GM23338 (cell line): ENCODE data around the gene RNF114. TPM values are rescaled to one million over a fixed set of nuclear protein-coding genes. Genes with fewer than 3 reads are reported as not detected.
A peak's percentile ranks its signal among the peaks of the same experiment; 100 is the strongest.

Experiments used
- ATAC-seq: fragments of 200-7000 bp; cut with Tn5 transposase; 3 replicates; pipeline ENCODE4 v1.9.1; 2020
- DNase-seq: peaks from one replicate; pipeline ENCODE4 v3.0.0-alpha.2; 2015; ENCODE audit warnings: low spot score
- H2AFZ ChIP-seq: fragments of 200-600 bp; sonication (generic); 2 replicates; pipeline ENCODE4 v1.8.0; 2016; ENCODE audit warnings: antibody characterized with exemption, mild to moderate bottlenecking, moderate library complexity
- H3F3A ChIP-seq: fragments of 200-600 bp; sonication (generic); replicated peaks from 2 replicates; pipeline ENCODE4 v1.8.0; 2017; ENCODE audit warnings: antibody characterized with exemption, mixed run types, low read depth
- H3K27ac ChIP-seq: fragments of 200-600 bp; sonication (generic); 2 replicates; pipeline ENCODE4 v1.6.1; 2016; ENCODE audit warnings: low read depth
- H3K27me3 ChIP-seq: fragments of 200-600 bp; sonication (generic); 2 replicates; pipeline ENCODE4 v1.8.0; 2016; ENCODE audit warnings: mild to moderate bottlenecking, mixed run types, moderate library complexity; ENCODE audit not compliant: insufficient read depth
- H3K36me3 ChIP-seq: fragments of 200-600 bp; sonication (generic); 2 replicates; pipeline ENCODE4 v1.8.0; 2016; ENCODE audit warnings: mild to moderate bottlenecking; ENCODE audit not compliant: insufficient read depth
- H3K4me1 ChIP-seq: fragments of 200-600 bp; sonication (generic); 2 replicates; pipeline ENCODE4 v1.8.0; 2016; ENCODE audit warnings: mild to moderate bottlenecking, moderate library complexity; ENCODE audit not compliant: insufficient read depth
- H3K4me2 ChIP-seq: fragments of 200-600 bp; sonication (generic); 2 replicates; pipeline ENCODE4 v1.7.1; 2017; ENCODE audit warnings: mixed run types
- H3K4me3 ChIP-seq: fragments of 200-600 bp; sonication (generic); 2 replicates; pipeline ENCODE4 v1.6.1; 2016; ENCODE audit warnings: mixed run types
- H3K79me2 ChIP-seq: fragments of 200-600 bp; sonication (generic); replicated peaks from 2 replicates; pipeline ENCODE4 v1.8.0; 2017; ENCODE audit warnings: mild to moderate bottlenecking; ENCODE audit not compliant: insufficient read depth
- H3K9me2 ChIP-seq: fragments of 200-600 bp; sonication (generic); 2 replicates; pipeline ENCODE4 v1.8.0; 2017; ENCODE audit not compliant: insufficient read depth
- H4K20me1 ChIP-seq: fragments of 200-600 bp; sonication (generic); replicated peaks from 2 replicates; pipeline ENCODE4 v1.8.0; 2017; ENCODE audit warnings: mild to moderate bottlenecking; ENCODE audit not compliant: insufficient read depth
- H3K27ac Mint-ChIP-seq: 2 replicates; pipeline ENCODE4 v1.8.0; 2020; ENCODE audit warnings: inconsistent platforms, mild to moderate bottlenecking, moderate library complexity, mixed read lengths
- H3K27me3 Mint-ChIP-seq: 3 replicates; pipeline ENCODE4 v1.8.0; 2022; ENCODE audit warnings: low read depth, mild to moderate bottlenecking, moderate library complexity, mixed read lengths, inconsistent platforms; ENCODE audit not compliant: insufficient read depth, poor library complexity
- H3K36me3 Mint-ChIP-seq: 3 replicates; pipeline ENCODE4 v1.8.0; 2021; ENCODE audit warnings: low read depth, mild to moderate bottlenecking, inconsistent platforms, moderate library complexity, mixed read lengths
- H3K4me1 Mint-ChIP-seq: 3 replicates; pipeline ENCODE4 v1.8.0; 2020; ENCODE audit warnings: mild to moderate bottlenecking, inconsistent platforms, mixed read lengths
- H3K4me3 Mint-ChIP-seq: 3 replicates; pipeline ENCODE4 v1.8.0; 2021; ENCODE audit warnings: moderate library complexity, mild to moderate bottlenecking, inconsistent platforms, mixed read lengths
- H3K9me3 Mint-ChIP-seq: 3 replicates; pipeline ENCODE4 v1.8.0; 2020; ENCODE audit warnings: moderate library complexity, mild to moderate bottlenecking, inconsistent platforms, mixed read lengths
- CREB1 ChIP-seq: fragments of 250-450 bp; sonication (Bioruptor Pico); IDR thresholded peaks from 2 replicates; pipeline ENCODE4 v1.5.0; 2020; ENCODE audit warnings: low read depth, mild to moderate bottlenecking, moderate library complexity
- CTCF ChIP-seq, 2 experiments: fragments of 200-600 bp in 1 of 2; sonication (generic) in 1 of 2; conservative IDR thresholded peaks; 2 replicates each; pipeline versions ENCODE4 v1.5.1 to v1.6.1; 2016 to 2017; ENCODE audit warnings: antibody characterized with exemption in 2 of 2, low read depth in 2 of 2, mild to moderate bottlenecking in 2 of 2, moderate library complexity in 1 of 2
- ETS1 ChIP-seq: IDR thresholded peaks from 2 replicates; pipeline ENCODE4 v1.6.1; 2016; ENCODE audit warnings: antibody characterized with exemption
- EZH2 ChIP-seq: fragments of 200-600 bp; sonication (generic); IDR thresholded peaks from one replicate; pipeline ENCODE4 v1.8.0; 2017; ENCODE audit warnings: antibody characterized with exemption, mild to moderate bottlenecking, low read depth; ENCODE audit not compliant: unreplicated experiment
- EZH2phosphoT487 ChIP-seq: fragments of 200-600 bp; sonication (generic); IDR thresholded peaks from one replicate; pipeline ENCODE4 v1.8.1; 2018; ENCODE audit warnings: antibody characterized with exemption; ENCODE audit not compliant: unreplicated experiment
- JUNB ChIP-seq: IDR thresholded peaks from one replicate; pipeline ENCODE4 v1.6.1; 2016; ENCODE audit warnings: antibody characterized with exemption; ENCODE audit not compliant: unreplicated experiment
- NANOG ChIP-seq: IDR thresholded peaks from 2 replicates; pipeline ENCODE4 v1.6.1; 2016; ENCODE audit warnings: antibody characterized with exemption, borderline replicate concordance
- POLR2AphosphoS5 ChIP-seq: IDR thresholded peaks from 2 replicates; pipeline ENCODE4 v1.6.1; 2016; ENCODE audit warnings: antibody characterized with exemption, low read depth
- REST ChIP-seq: IDR thresholded peaks from one replicate; pipeline ENCODE4 v1.6.1; 2018; ENCODE audit warnings: antibody characterized with exemption; ENCODE audit not compliant: unreplicated experiment
- STAT1 ChIP-seq: IDR thresholded peaks from one replicate; pipeline ENCODE4 v1.6.1; 2016; ENCODE audit warnings: antibody characterized with exemption; ENCODE audit not compliant: unreplicated experiment
- ZNF114 ChIP-seq: fragments of 250-450 bp; sonication (Bioruptor Pico); IDR thresholded peaks from 2 replicates; pipeline ENCODE4 v1.5.0; 2020; ENCODE audit warnings: mild to moderate bottlenecking, moderate library complexity
- ZNF331 ChIP-seq: fragments of 250-450 bp; sonication (Bioruptor Pico); IDR thresholded peaks from 2 replicates; pipeline ENCODE4 v1.5.0; 2020; ENCODE audit warnings: low read depth, mild to moderate bottlenecking, moderate library complexity
- polyA plus RNA-seq: library from polyadenylated mRNA; unstranded; fragments of >200 nt; fragmentation: Nextera tagmentation; extraction: Ambion mirVana; gene quantifications from 2 replicates; pipeline ENCODE4 v1.2.1, GENCODE V29; 2016
- total RNA-seq: library from RNA; depleted of rRNA; stranded (reverse); fragments of >200 nt; shearing (Covaris generic); gene quantifications from 2 replicates; pipeline ENCODE4 v1.2.3, GENCODE V29; 2014

The RNF114 gene
- total and polyA plus RNA-seq, 2 experiments from 2014 or later, result 155 to 279 TPM

GRCh38 chr20:49983848-49984408 is 47.7 kb downstream of the RNF114 start:
- Mint-ChIP-seq H3K9me3 (peaks cover 3% of the 10 kb centered on the region; the same call in 1 of the 3 replicates), H3K4me3 (peak overlapping the region; percentile 86), H3K36me3 (peaks cover 29% of the 10 kb centered on the region), H3K27me3 (peaks cover 36% of the 10 kb centered on the region), H3K4me1 (peaks cover 81% of the 10 kb centered on the region), H3K27ac (no peak overlapping the region)
- DNase-seq (no peak), ATAC-seq (no peak)
- Histone ChIP-seq H3K4me1 (peaks cover 67% of the 10 kb centered on the region), H4K20me1 (peaks cover 7% of the 10 kb centered on the region; the same call in 1 of the 2 replicates), H2AFZ (no peak overlapping the region), H3K36me3 (no peaks in the 10 kb centered on the region), H3K4me2 (peak overlapping the region; percentile 99), H3K79me2 (peaks cover 9% of the 10 kb centered on the region), H3K27me3 (peaks cover 41% of the 10 kb centered on the region), H3K27ac (no peak overlapping the region), H3K4me3 (peak overlapping the region; percentile 90; the same call in 1 of the 2 replicates), H3K9me2 (no peaks in the 10 kb centered on the region), H3F3A (0 out of 2 replicates have a peak, but pooled peaks cover 16% of the 10 kb centered on the region)
- TF ChIP-seq POLR2AphosphoS5 (no peak), ETS1 (no peak), CREB1 (no peak), ZNF331 (CRISPR knock-in tag) (no peak), REST (no peak), ZNF114 (no peak), JUNB (no peak), EZH2phosphoT487 (no peak), STAT1 (no peak), NANOG (no peak)

GRCh38 chr20:49984426-49985153 is 48.4 kb downstream of the RNF114 start:
- no peak overlapping the region for H3K27ac Mint-ChIP-seq
- Histone ChIP-seq H3K27ac (no peak overlapping the region), H4K20me1 (peaks cover 7% of the 10 kb centered on the region; the same call in 1 of the 2 replicates), H3K4me1 (peaks cover 71% of the 10 kb centered on the region), H3F3A (0 out of 2 replicates have a peak, but pooled peaks cover 23% of the 10 kb centered on the region), H2AFZ (no peak overlapping the region), H3K79me2 (peaks cover 9% of the 10 kb centered on the region), H3K27me3 (peaks cover 39% of the 10 kb centered on the region), H3K4me3 (peak overlapping the region; percentile 90), H3K4me2 (peak overlapping the region; percentile 99), H3K36me3 (no peaks in the 10 kb centered on the region), H3K9me2 (no peaks in the 10 kb centered on the region)
- peaks cover 32% of the 10 kb centered on the region for H3K27me3 Mint-ChIP-seq
- peaks cover 31% of the 10 kb centered on the region for H3K36me3 Mint-ChIP-seq
- DNase-seq (no peak), ATAC-seq (no peak)
- peaks cover 3% of the 10 kb centered on the region; the same call in 1 of the 3 replicates for H3K9me3 Mint-ChIP-seq
- H3K4me1 Mint-ChIP-seq, result peaks cover 84% of the 10 kb centered on the region
- H3K4me3 Mint-ChIP-seq, result peak overlapping the region; percentile 86
- TF ChIP-seq EZH2, result no peak
- TF ChIP-seq NANOG, result no peak
- no peak for TF ChIP-seq CTCF (conservative IDR thresholded peaks at IDR 0.05; ENCODE audit: low read depth in 2 of 2)
- TF ChIP-seq STAT1, result no peak
